Effector CD8-positive, alpha-beta T cell (primary cell): ENCODE measurements around the gene ZFAND3.

ENCODE experiments used
- DNase-seq: peaks from one replicate; lab custom pipeline; 2025; lab: John Stamatoyannopoulos, UW

The ZFAND3 gene

GRCh38 chr6:37894585-37894984, 75.1 kb downstream of the ZFAND3 start:
- no peak for DNase-seq

- DNase-seq: no peak
These were observed 77.8 kb downstream of the ZFAND3 start for GRCh38 chr6:37897321-37897720.

GRCh38 chr6:37897818-37898515, 78.4 kb downstream of the ZFAND3 start:
- no peak for DNase-seq

DNA sequence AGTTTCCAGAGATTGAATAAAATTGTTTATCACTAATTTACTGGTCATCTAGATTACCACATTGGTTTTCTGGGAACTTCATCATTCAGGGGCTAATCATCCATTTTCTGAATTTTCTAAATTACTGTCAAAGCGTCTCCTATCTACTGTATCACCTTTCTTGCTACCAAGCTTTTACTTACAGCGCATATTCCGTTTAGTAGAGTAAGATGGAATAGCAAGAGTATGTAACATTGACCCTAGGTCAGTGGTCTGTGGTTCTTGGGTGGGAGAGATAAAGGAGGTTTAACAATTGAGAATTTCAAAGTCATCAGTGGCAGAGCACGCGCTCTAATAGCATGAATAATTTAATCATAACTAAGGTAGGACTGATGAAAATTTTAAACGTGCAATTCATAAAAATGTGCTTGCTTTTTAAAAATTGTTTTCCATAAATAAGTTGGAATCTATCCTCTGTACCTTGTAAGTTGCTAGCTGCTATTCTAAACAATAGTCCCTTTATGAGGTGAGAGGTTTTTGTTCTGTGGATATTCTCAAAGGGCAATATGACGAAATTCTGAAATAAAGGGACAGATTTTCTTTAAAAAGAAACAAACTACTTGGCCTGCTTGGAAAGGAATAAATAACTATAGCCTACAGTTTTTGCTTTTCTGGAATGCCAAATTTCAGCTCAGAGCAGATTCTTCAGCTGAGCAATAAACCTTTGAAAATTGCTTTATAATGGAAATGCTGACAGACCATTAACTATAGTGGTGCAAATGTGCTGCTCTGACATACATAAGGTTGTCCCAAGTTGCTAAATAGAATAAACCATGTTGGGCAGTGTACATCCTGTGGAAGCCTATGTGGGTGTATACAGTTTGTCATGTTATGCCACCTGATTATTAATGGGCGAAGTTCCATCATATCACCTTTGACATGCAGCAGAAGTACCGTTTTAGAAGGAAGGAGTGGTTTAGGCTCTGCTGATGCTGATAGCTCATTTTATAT, 84.1 kb downstream of the ZFAND3 start:
- DNase-seq: no peak

- DNase-seq: no peak
These were observed 85.1 kb downstream of the ZFAND3 start for GRCh38 chr6:37904590-37904989.

DNA sequence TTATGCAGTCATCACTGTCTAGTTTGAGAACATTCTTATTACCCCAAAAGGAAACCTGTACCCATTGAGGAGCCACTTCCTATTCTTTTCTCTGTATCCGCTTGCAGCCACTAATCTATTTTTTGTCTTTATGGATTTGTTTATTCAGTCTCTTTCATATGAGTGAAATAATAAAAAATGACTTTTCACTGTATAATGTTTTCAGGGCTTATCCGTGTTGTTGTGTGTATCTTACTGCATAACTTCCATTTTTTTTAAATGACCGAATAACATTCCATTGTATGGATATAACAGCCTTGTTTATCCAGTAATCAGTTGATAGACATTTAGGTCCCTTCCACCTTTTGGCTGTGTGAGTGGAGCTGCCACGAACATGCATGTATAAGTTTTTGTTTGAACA, 86.6 kb downstream of the ZFAND3 start:
- no peak for DNase-seq

DNA sequence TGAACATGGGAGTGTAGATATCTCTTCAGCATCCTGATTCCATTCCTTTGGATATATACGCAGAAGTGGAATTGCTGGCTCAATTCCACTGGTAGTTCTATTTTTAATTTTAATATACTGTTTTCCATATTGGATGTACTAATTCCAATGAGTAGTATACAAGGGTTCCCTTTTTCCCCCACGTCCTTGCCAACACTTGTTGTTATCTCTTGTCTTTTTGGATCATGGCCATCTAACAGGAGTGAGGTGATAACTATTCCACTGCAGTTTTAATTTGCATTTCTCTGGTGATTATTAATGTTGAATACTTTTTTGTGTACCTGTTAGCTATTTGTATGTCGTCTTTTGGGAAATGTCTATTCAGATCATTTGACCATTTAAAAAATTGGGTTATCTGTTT, 91.5 kb downstream of the ZFAND3 start:
- no peak for DNase-seq

DNA sequence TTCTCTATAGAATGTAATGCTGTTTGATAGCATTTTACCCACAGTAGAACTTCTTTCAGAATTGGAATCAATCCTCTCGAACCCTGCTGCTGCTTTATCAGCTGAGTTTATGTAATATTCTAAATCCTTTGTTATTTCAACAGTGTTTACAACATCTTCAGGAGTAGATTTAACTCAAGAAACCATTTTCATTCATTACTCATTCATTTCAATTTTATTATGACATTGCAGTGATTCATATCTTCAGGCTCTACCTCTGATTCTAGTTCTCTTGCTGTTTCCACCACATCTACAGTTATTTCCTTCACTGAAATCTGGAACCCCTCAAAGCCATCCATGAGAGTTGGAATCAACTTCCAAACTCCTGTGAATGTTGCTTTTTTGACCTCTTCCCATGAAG, 93.7 kb downstream of the ZFAND3 start:
- DNase-seq: no peak

GRCh38 chr6:37915463-37915862, 95.9 kb downstream of the ZFAND3 start:
- no peak for DNase-seq

GRCh38 chr6:37916149-37916548, 96.6 kb downstream of the ZFAND3 start:
- no peak for DNase-seq

DNA sequence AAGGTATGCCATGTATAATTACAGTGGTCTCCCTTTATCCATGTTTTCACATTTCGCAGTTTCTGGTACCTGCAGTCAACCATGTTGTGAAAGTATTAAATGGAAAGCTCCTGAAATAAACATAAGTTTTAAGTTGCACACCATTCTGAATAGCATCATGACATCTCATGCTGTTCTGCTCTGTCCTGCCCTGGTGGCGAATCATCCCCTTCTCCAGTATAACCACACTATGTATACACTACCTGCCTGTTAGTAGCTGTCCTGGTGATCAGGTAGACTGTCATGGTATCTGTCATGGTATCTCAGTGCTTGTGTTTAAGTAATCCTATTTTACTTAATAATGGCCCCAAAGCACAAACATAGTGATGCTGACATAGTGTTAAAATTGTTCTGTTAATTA, 97.1 kb downstream of the ZFAND3 start:
- no peak for DNase-seq

- no peak for DNase-seq
These were observed 98.0 kb downstream of the ZFAND3 start for GRCh38 chr6:37917566-37917965.

GRCh38 chr6:37919417-37920157, 100.1 kb downstream of the ZFAND3 start:
- no peak for DNase-seq

GRCh38 chr6:37920667-37921066, 101.1 kb downstream of the ZFAND3 start:
- no peak for DNase-seq

DNA sequence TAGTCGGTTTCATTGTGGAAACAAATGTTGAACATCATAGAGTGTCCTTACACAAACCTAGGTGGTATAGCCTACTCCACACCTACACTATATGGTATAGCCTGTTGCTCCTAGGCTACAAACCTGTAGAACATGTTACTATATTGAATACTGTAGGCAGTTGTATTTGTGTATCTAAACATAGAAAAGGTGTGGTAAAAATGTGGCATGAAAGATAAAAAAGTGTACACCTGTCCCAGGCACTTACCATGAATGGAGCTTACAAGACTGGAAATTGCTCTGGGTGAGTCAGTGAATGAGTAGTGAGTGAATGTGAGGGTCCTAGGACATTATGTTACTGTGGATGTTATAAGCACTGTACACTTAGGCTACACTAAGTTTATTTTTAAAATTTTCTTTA, 103.0 kb downstream of the ZFAND3 start:
- DNase-seq: no peak

DNA sequence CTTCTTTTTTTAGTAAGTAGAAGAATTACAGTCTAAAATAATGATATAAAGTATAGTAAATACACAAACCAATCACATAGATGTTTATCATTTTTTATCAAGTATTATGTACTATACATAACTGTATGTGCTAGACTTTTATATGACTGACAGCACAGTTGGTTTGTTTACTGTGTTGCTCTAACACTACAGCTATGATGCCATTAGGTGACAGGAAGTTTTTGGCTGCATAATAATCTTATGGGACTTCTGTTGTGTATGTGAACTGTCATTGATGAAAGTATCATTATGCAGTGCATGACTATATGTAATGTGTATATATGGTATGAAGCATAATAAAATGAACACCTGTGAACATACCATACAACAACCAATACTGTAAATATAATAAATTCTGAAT, 104.0 kb downstream of the ZFAND3 start:
- no peak for DNase-seq

DNA sequence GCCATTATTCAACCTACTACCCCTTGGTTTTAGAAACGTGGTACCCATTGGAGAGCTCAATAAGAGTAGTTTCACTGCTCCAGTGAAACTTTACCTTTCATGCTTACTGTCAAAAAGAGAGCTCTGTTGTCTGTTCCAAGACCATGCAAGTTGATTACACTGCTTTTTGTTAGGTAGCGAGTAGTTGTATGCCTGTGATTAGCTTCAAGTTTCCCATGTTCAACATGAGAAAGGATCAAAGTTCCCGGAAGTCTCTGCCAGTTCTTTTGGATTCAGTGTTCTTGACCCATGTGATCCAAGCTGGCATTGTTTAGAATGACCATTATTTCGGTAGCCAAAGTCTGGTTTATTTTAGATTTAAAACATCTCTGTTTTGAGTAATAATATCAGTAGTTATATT, 107.1 kb downstream of the ZFAND3 start:
- no peak for DNase-seq

- no peak for DNase-seq
These were observed 108.7 kb downstream of the ZFAND3 start for GRCh38 chr6:37928217-37928616.

GRCh38 chr6:37930288-37930971, 110.9 kb downstream of the ZFAND3 start:
- DNase-seq: no peak

DNA sequence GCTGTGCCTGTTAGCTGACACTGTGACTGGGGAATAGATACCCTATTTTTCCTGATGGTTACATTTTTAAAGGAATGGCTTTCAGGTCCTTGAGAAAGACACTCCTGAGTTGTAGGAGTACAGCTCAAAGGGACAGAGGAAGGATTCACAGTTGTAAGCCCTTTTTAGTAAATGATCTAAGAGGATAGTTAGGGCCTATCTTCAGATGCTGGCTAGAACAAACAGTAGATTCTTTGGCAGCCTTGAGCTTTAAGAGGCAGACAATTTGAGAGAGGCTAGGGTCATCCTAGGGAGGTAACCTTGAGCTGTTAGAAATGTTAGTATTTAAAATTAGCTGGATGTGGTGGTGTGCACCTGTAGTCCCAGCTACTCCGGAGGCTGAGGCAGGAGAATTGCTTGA, 111.5 kb downstream of the ZFAND3 start:
- DNase-seq: no peak

DNA sequence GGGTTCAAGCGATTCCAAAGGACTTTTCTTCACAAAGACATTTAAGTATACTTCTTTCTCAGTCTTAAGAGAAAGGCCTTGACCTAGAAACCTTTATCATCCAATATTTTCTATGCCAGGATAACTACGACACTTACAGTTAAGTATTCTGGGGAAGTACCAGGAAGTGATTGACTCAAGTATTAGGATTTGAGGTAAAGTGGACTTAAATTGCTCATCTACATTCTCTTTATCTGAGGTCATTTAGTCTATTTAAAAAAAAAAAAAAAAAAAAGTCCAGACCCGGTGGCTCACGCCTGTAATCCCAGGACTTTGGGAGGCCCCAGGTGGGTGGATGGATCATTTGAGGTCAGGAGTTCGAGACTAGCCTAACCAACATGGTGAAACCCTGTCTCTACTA, 114.7 kb downstream of the ZFAND3 start:
- no peak for DNase-seq

- DNase-seq: no peak
These were observed 116.6 kb downstream of the ZFAND3 start for GRCh38 chr6:37936150-37936549.
